Testis (tissue), 2 donors: ENCODE data around the gene GSK3A.

Source experiments
- POLR2A ChIP-seq: fragments of 450-650 bp; IDR thresholded peaks from one replicate; pipeline ENCODE4 v1.6.1; 2017; ENCODE audit warnings: antibody characterized with exemption, mild to moderate bottlenecking, moderate library complexity
- TF ChIP-seq, protein P1 (sequence below), 3 experiments: fragments of 450-650 bp in 2 of 3; fragments of 200-600 bp in 1 of 3; sonication (generic) in 1 of 3; IDR thresholded peaks; one replicate each; pipeline ENCODE4 v1.5.1; 2016 to 2019; ENCODE audit warnings: antibody characterized with exemption in 3 of 3, mild to moderate bottlenecking in 2 of 3, moderate library complexity in 1 of 3

DNA sequence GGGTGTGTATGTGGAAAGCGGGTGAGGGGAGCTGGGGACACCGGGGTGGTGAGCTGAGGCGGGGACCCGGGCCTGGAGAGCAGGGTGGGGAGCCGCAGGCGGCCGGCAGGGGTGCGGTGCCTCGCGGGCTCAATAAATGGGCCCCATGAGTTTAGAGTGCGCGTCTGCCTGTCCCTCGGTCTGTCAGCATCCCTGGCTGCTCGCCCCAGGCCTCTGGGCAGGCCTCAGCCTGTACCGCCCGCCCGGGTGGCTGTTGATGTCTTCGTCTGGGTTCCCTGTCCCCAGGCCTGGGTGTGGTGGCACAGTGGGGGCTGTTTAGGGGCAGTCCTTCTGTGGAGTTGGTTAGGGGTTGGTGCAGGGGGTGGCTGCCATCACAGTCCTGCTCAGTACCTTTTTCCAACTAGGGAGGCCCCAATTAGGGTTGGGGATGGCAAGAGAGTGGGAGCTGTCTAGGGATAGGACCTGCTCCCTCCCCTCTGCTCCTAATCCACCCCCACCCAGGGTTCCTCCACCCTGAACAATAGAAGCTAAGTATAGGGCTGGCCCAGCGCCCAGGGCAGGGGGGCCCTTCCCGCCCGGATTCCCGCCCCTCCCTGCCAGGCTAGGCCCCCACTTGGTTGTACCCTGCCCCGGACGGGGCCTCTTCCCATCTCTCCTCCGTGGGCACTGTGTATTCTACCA, 38.9 kb upstream of the GSK3A start:
- TF ChIP-seq, protein P1, sequence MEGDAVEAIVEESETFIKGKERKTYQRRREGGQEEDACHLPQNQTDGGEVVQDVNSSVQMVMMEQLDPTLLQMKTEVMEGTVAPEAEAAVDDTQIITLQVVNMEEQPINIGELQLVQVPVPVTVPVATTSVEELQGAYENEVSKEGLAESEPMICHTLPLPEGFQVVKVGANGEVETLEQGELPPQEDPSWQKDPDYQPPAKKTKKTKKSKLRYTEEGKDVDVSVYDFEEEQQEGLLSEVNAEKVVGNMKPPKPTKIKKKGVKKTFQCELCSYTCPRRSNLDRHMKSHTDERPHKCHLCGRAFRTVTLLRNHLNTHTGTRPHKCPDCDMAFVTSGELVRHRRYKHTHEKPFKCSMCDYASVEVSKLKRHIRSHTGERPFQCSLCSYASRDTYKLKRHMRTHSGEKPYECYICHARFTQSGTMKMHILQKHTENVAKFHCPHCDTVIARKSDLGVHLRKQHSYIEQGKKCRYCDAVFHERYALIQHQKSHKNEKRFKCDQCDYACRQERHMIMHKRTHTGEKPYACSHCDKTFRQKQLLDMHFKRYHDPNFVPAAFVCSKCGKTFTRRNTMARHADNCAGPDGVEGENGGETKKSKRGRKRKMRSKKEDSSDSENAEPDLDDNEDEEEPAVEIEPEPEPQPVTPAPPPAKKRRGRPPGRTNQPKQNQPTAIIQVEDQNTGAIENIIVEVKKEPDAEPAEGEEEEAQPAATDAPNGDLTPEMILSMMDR (IDR thresholded peaks at IDR 0.05), result no peak
- no peak for TF ChIP-seq POLR2A
